DMS53 treated with DMSO at 0.1 percent for 48 hours (cell line): ENCODE results near the gene CCNG1.
A peak's percentile ranks its signal among the peaks of the same experiment; 100 is the strongest.
"Not testable (repeated sequence)": the region's sequence is repeated elsewhere in the genome, so short reads cannot be mapped to it uniquely, and the experiment has no call there.

ENCODE experiments used
- DNase-seq: peaks from one replicate; lab custom pipeline; 2025; ENCODE audit not compliant: unreplicated experiment; lab: John Stamatoyannopoulos, UW

Gene CCNG1

DNA sequence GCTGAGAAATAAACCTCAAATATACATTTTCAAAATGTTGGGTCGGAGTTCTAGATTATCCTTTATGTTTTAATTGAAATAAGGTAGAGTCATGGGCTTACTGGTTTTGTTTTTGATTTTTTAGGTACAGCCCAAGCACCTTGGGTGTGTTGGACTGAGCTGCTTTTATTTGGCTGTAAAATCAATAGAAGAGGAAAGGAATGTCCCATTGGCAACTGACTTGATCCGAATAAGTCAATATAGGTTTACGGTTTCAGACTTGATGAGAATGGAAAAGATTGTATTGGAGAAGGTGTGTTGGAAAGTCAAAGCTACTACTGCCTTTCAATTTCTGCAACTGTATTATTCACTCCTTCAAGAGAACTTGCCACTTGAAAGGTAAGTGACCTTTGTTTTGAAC lies 3.6 kb downstream of the CCNG1 start:
- no peak for DNase-seq

DNA sequence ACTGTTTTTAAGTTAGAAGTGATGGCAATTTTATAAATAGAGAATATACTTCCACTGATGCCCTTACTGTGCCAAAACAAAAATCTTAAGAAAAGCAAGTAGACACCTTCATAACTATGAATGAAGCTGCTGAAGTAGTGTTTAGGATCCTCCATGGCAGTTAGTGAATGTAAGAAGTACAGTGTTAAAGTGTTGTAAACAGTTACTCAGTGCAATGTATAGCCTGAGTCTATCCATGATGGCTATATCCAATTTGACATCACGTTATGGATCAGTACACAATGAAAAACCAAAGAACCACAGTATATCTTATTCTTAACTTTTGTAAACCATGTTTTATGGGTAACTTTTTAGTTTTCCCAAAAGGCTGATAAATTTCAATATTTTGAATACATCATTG lies 7.1 kb downstream of the CCNG1 start:
- no peak for DNase-seq

DNA sequence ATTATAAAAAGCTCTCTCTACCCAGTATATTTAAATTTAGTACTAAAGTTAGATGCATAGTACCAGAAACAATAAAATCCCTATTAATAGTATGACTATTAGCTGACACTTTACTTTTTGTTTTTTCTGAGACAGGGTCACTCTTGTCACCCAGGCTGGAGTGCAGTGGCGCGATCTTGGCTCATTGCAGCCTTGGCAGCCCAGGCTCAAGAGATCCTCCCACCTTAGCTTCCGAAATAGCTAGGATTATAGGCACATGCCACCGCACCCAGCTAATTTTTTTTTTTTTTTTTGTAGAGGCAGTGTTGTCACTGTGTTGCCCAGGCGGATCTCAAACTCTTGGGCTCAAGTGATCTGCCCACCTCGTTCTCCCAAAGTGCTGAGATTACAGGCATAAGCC lies 8.0 kb downstream of the CCNG1 start:
- no peak for DNase-seq

DNA sequence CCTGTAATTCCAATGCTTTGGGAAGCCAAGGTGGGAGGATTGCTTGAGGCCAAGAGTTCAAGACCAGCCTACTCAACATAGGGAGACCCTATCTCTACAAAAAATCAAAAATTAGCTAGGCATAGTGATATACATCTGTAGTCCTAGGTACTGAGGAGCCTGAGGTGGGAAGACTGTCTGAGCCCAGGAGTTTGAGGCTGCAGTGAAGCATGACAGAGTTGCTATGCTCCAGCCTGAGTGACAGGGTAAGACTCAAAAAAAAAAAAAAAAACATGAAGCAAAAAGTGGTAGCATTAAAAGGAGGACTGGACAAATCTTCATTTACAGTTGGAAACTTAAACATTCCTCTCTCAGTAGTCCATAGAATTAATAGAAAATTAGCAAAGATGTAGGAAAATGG lies 9.8 kb downstream of the CCNG1 start:
- DNase-seq: no peak

DNA sequence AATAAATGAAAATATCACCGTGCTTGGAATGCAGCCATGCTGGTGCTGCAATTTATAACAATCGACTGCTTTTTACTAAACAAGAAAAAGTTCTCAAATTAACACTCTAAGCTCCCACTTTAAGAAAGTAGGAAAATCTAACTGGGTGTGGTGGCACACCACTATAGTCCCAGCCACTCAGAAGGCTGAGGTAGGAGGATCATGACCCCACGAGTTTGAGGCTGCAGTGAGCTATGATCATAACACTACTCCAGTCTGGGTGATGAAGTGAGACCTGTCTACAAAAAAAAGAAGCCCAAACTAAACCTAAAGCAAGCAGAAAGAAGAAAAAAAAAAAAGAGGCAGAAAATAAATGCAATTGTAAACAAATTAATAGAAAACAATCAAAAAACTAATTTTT lies 10.5 kb downstream of the CCNG1 start:
- DNase-seq: no peak

DNA sequence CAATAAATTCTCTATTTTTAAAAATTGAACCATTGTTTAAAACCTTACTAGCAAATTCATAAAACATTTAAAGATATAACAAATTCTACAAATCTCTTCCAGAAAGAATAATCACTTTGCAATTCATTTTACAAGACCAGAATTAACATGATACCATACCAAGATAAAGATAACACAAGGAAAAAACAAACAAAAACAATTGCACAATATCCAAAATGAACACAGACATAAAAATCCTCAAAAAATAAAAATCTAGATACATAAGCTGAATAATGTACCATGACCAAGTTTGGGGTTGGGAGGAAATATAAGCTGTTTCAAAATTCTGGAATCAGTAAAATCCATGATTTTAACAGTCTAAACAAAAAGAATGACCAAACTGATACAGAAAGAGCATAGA lies 11.1 kb downstream of the CCNG1 start:
- DNase-seq: no peak

DNA sequence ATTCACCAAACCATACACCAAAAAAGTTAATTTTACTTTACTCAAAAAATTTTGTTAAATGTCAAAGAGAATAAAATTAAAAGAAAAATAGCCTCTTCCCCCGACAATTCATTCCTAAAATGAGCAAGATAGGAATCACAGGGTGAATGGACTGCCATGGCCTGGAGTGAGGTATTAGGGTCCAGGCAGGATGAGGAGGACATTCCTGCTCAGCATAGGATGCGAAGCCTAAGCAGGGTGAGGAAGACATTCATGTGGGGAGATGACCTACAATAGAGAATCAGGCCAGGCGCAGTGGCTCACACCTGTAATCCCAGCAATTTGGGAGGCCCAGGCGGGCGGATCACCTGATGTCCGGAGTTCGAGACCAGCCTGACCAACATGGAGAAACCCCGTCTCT lies 14.1 kb downstream of the CCNG1 start:
- no peak for DNase-seq

DNA sequence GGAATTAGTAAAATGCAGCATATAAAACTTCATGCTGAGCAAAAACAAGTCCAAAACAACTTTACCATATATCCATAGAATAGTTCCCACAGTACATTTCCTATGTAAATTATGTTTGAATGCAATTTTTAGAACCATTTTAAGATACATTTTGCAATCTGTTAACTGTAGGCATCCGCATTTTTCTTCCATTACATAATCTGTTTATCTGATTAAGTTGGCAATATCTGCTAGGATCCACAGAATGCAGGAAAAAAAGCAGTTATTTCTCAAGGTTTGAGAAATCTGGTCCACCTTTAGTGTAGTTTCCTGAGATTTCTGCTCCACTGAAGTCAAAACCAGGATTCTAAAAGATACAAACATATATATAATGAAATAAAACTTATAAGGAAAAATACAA lies 16.3 kb downstream of the CCNG1 start:
- DNase-seq: no peak

DNA sequence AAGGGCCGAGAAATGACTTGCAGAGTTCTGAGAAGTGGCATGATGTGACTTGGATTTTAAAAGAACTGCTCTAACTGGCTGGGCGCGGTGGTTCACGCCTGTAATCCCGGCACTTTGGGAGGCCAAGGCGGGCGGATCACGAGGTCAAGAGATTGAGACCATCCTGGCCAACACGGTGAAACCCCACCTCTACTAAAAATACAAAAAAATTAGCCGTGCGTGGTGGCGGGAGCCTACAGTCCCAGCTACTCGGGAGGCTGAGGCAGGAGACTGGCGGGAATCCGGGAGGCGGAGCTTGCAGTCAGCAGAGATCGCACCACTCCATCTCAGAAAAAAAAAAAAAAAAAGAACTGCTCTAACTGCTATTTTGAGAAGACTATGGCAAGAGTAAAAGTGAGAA lies 18.0 kb downstream of the CCNG1 start:
- DNase-seq: not testable (repeated sequence)

DNA sequence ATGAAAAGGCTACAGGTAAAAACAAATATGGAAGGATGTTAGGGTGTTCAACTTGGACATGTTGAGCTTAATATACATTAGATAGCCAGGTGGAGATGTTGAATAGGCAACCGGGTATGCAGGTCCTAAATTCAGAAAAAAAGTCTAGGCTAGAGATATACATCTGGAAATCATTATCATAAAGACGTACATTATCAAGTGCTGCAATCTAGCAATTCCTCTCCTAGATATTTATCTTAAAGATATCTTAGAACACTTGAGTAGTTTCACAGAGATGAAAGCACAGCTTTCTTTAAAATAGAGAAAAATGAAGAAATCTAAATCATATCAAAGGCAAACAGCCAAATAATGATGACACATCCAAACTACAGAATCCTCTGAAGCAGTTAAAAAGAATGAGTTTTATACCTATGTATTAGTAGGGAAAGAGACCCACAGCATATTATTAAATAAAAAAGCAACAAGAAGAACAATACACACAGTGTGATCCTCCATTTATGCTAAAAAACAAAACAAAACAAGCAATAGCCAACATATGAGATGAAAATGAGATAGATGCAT lies 18.7 kb downstream of the CCNG1 start:
- DNase-seq: no peak

DNA sequence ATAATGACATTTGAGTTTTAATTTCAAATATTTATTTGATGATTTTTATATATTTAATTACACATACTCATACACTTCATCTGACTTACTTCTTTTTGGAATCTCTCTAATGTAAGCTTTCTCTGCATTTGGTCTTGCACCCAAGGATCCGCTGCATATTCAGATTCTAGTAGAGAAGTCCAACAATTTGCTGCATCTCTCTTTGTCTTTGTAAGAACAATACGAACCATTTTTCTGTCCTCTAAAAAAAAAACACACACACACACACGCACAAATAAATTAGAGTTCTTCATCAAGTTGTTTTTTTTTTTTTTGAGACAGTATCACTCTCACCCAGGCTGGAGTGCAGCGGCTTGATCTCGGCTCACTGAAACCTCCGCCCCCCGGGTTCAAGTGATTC lies 19.4 kb downstream of the CCNG1 start:
- no peak for DNase-seq

DNA sequence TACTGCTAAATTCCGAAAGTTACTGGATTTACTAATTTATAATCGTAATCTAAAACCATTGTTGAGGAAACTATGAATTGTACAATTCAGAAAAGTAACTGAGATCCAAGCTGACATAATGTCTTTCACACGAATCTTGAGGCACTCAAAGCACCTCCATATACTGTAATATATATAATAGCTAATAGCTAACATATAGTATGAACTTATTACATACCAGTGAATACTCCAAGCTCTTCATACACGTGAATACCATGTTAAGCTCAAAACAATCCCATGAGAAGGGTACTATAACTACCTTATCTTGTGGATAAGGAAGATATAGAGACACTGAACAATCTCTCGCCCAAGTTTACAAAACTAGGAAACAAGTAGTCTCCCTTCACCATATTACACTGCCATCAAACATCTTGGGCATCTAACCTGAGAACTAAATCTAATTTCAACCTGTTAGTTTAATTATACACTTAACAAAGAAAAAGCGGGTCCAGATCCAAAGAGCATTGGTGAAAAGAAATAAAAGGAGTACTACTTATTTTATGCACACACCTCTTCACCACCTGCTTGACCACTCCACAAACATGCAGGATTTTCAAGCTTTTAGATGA lies 21.5 kb downstream of the CCNG1 start:
- DNase-seq: no peak

DNA sequence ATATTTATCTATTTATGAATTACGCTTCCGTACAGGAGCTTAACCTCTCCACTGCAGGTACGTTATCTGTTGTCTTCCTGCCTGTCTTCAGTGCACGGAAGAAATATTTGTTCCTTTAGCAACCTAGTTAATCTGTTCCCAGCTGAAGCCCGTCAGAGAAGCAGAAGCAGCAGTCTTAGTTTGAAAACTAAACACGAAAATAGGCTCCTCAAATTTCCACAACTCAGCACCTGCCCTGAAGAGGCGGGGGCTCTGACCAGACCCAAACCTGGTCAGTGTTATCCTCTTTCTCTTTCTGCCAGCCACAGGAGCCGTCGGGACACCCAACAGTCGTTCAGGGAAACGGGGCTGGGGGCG lies 22.0 kb downstream of the CCNG1 start:
- peak; percentile 36 for DNase-seq

DNA sequence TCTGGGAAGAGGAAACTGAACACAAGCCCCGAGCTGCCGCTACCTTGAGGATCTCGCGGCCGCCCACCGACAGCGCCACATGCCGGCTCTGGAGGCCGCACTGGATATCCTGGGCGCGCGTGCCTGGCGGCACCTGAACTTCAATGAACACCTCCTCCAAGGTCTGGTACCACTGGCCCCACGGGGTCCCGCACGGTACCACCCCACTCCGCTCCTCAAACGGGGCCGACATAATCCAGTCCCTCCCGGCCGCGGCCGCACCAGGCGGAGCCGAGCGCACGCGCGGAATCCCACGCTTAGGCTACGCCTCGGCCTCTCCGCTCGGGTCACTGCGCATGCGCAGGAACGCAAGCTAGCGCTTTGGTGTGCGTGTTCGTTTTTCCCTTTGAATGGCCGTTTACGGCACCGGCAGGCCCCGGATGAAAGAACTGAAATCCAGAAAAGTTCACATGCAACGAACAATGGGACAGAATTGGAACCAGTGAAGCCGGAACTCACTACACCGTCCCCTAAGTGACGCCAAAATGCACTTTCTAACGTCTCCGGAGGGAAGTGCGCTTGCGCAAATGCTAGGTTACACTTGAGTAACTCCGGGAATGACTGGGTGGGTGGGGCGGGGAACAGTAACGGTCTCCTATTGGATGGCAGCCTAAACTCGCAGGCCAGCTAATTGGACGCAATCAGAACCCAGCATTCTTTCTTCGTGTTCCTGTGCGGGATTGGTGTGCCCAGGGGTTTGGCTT lies 22.6 kb downstream of the CCNG1 start, which contains the start of gene NUDCD2:
TSS of gene NUDCD2 (minus strand) at position 284 of the 743 bp plus-strand sequence. CDS start at position 232, 52 bp downstream.
- DNase-seq: peak; percentile 98

DNA sequence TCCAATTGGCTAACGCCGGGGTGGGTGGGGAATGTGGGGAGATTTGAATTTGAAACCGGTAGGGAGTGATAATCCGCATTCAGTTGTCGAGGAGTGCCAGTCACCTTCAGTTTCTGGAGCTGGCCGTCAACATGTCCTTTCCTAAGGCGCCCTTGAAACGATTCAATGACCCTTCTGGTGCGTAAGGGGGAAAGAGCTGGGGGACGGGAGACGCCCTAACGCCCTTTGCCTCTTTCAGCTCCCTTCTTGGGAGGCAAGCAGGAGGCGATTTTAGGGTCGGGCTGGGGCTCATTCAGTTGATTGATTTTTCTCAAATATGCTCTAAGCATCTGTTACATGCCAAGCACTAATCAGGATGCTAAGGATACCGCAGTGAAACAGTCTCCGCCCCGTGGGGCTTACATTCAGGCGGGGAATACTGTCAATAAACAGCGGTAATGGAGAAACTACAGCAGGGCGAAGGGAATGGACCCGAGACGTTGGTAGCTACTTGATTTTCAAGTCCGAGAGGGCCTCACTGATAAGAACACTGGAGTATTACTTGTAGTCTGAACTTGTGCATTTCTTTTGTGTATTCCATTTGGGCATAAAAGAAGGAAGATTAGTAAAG lies 23.3 kb downstream of the CCNG1 start, which contains the start of gene HMMR:
TSS of gene HMMR (plus strand) at position 71 of the 610 bp plus-strand sequence. CDS start at position 132, 61 bp downstream.
- peak; percentile 64 for DNase-seq

DNA sequence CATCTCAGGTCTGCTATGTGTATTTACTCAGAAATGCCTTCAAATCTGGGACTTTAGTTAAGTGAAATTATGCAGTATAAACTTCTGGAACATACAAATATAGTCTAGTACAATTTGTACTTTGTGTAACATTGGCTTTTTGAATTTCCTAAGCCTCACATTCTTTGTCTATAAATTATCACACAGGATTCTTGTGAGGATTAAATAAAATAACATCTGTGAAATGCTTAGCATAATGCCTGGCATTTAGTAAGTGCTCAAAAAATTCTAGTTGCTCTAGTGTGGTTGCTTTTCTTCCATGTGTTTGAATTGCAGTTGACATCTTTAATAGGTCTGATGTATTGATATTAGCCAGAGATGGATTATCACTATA lies 25.7 kb downstream of the CCNG1 start:
- DNase-seq: no peak

DNA sequence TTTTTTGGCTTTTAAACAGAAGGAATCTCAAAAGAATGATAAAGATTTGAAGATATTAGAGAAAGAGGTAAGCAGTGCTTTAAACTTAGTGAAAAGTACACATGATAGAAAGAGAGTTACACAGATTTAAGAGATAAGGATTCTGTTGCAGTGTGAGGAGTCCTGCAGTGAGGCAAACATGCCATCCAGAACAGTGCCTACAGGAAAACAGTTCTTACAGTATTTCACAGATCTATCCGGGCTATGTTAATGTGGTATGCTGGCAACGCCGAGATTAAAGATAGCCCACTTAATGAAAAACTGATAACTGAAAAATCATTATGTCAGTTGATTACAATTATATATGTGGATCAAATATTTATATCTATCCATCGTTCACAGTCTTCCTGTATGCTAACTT lies 30.3 kb downstream of the CCNG1 start:
- DNase-seq: no peak

DNA sequence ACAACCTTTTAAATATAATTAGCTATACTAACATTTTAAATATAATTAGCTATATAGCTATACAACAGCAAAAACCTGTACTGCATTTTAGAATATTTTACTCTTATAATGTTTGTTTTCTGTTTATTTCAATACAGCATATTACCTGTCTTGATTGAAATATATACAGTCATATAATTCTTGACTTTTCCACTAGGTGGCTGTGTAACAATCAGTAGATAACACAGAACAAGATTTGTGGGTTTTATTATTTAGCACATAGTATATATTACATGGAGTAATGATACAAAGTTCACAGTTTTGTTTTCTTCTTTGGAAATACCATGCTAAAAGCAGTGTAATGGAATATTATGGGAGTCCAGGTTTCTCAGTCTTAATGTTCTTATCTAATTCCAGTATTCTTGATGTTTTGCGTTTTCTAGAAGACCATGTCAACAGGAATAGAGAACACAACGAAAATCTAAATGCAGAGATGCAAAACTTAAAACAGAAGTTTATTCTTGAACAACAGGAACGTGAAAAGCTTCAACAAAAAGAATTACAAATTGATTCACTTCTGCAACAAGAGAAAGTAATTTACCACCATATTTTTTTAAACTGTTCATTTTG lies 36.3 kb downstream of the CCNG1 start:
- DNase-seq: no peak

DNA sequence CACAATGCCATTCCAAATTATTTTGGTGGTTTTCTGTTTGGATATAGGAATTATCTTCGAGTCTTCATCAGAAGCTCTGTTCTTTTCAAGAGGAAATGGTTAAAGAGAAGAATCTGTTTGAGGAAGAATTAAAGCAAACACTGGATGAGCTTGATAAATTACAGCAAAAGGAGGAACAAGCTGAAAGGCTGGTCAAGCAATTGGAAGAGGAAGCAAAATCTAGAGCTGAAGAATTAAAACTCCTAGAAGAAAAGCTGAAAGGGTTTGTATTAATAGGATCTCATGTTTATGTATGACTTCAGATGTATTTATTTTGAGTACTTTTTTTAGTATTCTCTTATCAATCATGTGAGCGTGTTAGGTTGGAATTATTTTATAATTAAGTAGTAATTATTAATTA lies 38.0 kb downstream of the CCNG1 start:
- no peak for DNase-seq

DNA sequence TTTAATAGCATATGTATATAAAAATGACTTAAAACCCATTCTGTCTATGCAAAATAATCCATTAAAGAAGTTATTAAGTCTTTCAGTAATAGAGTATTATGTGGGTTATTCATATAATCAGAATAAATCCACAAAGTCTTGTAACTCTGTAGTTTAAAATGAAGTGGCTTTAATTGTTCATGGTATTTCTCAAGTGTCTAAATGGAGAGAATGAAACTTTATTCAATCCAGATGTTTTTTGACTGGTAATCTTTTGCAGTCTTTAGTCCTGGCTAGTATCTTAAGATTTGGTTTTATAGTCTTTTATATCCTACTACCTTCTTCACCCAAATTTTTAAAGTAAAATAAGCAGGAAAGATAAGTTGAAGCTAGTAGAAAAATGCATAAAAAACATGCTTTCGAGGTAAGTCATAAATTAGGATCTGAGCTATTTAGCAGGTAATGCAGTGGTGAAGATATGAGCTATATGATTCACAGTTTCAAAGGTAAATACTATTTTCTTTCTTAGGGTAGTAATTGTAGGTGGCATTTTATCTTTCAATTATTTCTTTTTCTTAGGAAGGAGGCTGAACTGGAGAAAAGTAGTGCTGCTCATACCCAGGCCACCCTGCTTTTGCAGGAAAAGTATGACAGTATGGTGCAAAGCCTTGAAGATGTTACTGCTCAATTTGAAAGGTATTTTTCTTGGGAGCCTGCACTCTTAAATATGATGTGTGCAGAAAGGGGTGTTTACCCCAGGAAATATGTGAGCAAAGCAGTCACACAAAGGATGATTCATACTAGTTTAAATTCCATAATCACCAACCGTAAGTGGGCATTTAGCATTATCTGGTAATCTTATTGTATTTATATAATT lies 41.0 kb downstream of the CCNG1 start:
- DNase-seq: no peak

DNA sequence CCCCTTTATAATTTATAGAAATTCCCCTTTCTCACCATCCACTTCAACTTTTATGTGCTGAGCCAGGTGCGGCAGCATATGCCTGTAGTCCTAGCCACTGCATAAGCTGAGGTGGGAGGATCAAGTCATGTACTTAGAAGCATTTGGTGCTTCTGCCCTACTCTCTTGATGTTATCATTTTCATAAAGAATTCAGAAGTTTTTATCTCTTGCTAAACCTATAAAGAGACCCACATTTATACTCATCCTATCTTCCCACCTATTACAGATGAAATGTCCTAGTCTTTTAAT lies 41.5 kb downstream of the CCNG1 start:
- no peak for DNase-seq
